B cell (primary cell): ENCODE data around the gene ZSCAN9.

Experiments
- CTCF ChIP-seq: fragments of 200-600 bp; IDR thresholded peaks from one replicate; pipeline ENCODE4 v1.8.0; 2022; ENCODE audit warnings: antibody characterized with exemption, mild to moderate bottlenecking
- EZH2 ChIP-seq: IDR thresholded peaks from 2 replicates; pipeline ENCODE4 v1.6.1; 2012; ENCODE audit warnings: borderline replicate concordance, low read depth, mild to moderate bottlenecking, moderate library complexity, low read length; ENCODE audit not compliant: insufficient read depth, poor library complexity, severe bottlenecking

- no peak for TF ChIP-seq CTCF
- TF ChIP-seq EZH2 = no peak
Measured at GRCh38 chr6:28277746-28278145, 52.7 kb downstream of the ZSCAN9 start.
